Fibroblast of mammary gland (primary cell): ENCODE results near the gene ATXN7L1.

ENCODE experiments used
- DNase-seq: peaks from one replicate; pipeline ENCODE4 v3.0.0-alpha.2; 2010; ENCODE audit warnings: low read depth
- H3K4me3 ChIP-seq: 2 replicates; pipeline ENCODE4 v1.5.1; 2011; ENCODE audit warnings: low read depth, mild to moderate bottlenecking, low read length, moderate library complexity; ENCODE audit not compliant: control insufficient read depth
- TF ChIP-seq, protein P1 (sequence below): conservative IDR thresholded peaks from 2 replicates; pipeline ENCODE4 v1.5.1; 2011; ENCODE audit warnings: low read depth, low read length, inconsistent platforms; ENCODE audit not compliant: control insufficient read depth, insufficient read depth

The ATXN7L1 gene

DNA sequence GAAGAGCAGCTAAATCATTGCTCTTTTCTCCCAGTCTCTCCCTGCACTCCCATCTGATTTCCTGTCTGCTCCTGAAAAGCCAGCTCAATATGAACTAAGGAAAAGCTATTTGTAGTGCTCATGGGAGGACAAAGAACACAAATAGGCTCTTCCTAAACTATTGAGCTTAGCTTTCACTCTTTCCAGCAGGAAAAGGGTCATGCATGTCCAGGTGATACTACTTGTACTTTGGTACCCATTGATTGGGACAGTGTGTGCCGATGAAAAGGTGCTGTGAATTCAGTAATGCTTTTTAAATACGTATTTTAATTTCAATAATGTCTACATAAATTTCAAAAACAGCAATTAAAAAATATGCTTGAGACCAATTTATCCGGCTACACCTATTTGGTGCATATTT, 37.5 kb upstream of the ATXN7L1 start:
- DNase-seq: no peak
- H3K4me3 ChIP-seq: no peak overlapping the region
- TF ChIP-seq, protein P1, sequence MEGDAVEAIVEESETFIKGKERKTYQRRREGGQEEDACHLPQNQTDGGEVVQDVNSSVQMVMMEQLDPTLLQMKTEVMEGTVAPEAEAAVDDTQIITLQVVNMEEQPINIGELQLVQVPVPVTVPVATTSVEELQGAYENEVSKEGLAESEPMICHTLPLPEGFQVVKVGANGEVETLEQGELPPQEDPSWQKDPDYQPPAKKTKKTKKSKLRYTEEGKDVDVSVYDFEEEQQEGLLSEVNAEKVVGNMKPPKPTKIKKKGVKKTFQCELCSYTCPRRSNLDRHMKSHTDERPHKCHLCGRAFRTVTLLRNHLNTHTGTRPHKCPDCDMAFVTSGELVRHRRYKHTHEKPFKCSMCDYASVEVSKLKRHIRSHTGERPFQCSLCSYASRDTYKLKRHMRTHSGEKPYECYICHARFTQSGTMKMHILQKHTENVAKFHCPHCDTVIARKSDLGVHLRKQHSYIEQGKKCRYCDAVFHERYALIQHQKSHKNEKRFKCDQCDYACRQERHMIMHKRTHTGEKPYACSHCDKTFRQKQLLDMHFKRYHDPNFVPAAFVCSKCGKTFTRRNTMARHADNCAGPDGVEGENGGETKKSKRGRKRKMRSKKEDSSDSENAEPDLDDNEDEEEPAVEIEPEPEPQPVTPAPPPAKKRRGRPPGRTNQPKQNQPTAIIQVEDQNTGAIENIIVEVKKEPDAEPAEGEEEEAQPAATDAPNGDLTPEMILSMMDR: no peak

DNA sequence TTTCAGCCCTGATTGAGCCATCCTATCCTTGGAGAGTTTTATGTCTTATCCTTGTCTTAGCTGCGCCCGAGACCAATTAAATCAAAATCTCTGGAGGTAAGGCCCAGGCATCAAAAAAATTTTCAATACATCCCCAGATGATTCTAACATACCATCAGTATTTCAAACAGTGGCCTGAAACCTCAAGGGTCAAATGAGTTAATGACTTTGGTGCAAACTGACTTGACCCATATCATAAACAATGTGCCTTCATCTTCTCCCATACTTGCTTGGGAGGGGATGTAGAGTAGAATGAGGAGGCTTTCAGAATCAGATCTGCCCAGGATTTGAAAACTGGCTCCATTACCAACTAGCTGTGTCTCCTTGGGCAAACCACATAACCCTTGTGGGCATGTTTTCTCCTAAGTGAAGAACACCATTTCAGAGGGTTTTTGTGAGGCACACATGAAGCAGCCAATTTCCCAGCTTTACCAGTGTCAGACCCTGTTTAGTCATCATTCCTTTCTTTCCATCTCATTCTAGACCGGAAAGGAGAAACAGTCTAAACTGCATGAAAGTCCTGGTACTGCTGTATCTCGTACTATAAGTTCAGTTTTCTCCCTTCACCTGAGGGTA, 35.7 kb upstream of the ATXN7L1 start:
- TF ChIP-seq, protein P1: no peak
- peak; percentile 43 for DNase-seq
- no peak overlapping the region for H3K4me3 ChIP-seq

DNA sequence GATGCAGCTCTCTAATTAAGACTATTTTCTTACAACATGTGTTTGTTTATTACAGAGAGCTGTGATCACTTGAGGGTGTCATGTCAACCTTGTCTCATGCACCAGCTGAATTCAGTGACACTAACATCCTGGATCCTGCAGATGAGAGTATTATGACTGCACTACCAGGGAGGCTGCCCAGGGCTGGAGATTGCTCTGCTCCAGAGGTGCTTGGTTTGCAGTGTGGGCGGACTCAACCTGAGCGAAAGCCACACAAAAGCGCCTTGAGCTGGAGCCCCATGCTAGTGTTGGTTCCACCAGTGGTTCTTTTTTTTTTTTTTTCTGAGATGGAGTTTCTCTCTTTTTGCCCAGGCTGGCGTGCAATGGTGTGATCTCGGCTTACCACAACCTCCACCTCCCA, 33.8 kb upstream of the ATXN7L1 start:
- DNase-seq: no peak
- TF ChIP-seq, protein P1: no peak

DNA sequence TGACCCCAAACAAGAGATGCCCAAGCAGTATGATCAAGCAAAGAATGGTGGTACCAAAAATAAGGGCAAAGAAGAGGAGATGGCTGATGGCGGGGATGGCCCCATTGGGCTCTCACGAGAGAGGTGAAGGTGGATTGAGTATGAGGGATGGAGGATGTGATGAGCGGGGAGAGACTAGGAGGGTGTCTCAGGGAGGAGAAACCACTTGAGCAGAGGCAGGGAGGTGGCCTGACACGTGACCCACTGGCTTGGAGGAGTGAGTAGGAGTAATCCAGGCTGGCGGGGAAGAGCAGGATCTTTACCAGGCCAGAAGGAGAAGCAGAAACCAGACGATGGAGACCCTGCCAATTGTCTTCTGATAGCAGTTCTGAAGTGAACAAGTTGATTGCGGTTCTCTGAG, 33.3 kb upstream of the ATXN7L1 start:
- no peak for DNase-seq
- TF ChIP-seq, protein P1: no peak
- no peak overlapping the region for H3K4me3 ChIP-seq

More for the DNA sequence above, 33.8 kb upstream of the ATXN7L1 start:
- H3K4me3 ChIP-seq: no peak overlapping the region

DNA sequence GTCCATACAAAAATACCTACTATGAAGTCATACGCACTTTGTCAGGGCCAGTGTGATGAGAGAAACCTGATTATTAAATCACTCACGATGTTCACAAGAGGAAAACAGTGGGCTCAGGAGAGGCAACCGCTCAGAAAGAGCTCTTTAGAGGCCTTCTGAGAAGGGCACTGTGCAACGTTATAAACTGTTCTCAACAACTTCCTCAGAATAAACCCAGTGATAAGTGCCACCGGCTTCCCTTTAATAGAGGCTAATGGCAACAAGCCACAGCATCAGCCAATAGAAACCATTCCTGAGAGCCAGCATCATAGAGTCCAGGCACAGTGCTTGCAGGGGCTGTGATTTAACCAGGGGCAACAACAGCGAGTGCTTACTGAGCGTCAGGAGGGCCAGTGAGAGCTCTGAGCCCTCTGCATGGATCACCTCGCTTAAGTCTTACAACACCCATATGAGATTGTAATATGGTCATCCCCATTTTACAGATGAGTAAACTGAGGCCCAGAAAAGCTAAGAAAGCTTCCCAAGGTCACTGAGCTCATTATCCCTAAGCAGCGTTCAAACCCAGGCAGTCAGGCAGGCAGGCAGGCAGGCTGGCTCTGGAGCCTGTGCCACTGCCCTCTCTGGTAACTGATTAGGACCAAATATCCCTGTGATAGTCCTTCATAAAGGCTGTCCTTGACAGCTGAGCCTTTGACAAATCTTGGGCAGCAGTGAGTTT, 30.9 kb upstream of the ATXN7L1 start:
- TF ChIP-seq, protein P1: no peak
- no peak for DNase-seq
- H3K4me3 ChIP-seq: no peak overlapping the region

DNA sequence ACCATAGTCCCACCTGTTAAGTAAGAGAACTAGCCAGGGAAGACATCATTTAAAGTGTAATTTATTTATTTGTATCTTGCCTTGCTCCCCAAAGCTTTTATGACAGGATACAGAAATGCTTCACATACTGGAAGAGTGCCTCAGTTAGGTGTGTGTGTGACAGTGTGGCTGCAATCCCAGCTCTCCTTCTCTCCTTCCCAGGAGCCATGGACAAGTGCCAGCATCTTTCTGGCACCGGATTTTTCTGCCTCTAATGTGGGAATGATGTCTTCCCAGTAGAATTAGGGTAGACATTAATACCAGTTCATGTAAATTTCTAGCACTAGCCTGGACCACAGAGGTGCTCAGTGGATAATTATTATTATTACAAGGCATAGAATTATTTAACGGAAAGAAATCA, 30.3 kb upstream of the ATXN7L1 start:
- DNase-seq: peak; percentile 12
- no peak overlapping the region for H3K4me3 ChIP-seq
- TF ChIP-seq, protein P1: no peak
